K562 (cell line): Measurements from ENCODE around the gene NDRG3. TPM values are rescaled to one million over a fixed set of nuclear protein-coding genes. Genes with fewer than 3 reads are reported as not detected.

Source experiments
- BRD9 ChIP-seq: fragments of 450-650 bp; IDR thresholded peaks from 2 replicates; pipeline ENCODE4 v1.6.1; 2018; ENCODE audit warnings: low read depth; ENCODE audit not compliant: partially characterized antibody
- CC2D1A ChIP-seq: fragments of 450-650 bp; IDR thresholded peaks from 2 replicates; pipeline ENCODE4 v1.6.1; 2017; ENCODE audit warnings: mild to moderate bottlenecking
- FOXJ3 ChIP-seq: sonication (generic); formaldehyde crosslinking; IDR thresholded peaks from 2 replicates; pipeline ENCODE4 v1.4.0; 2020; ENCODE audit warnings: mild to moderate bottlenecking, missing genetic modification reagents
- POU5F1 ChIP-seq: fragments of 150-350 bp; IDR thresholded peaks from 2 replicates; pipeline ENCODE4 v1.6.1; 2014; ENCODE audit warnings: borderline replicate concordance, low read length, low read depth, mild to moderate bottlenecking; ENCODE audit not compliant: partially characterized antibody
- TGIF2 ChIP-seq: sonication (generic); formaldehyde crosslinking; IDR thresholded peaks from 2 replicates; pipeline ENCODE4 v1.8.1; 2022; ENCODE audit warnings: mild to moderate bottlenecking, missing genetic modification reagents, moderate library complexity
- ZNF586 ChIP-seq: fragments of 450-650 bp; formaldehyde crosslinking; conservative IDR thresholded peaks from 2 replicates; pipeline ENCODE4 v1.4.0; 2020; ENCODE audit warnings: mild to moderate bottlenecking, moderate library complexity
- polyA plus RNA-seq, 8 experiments: library from polyadenylated mRNA; depleted of rRNA in 4 of 8; stranded (reverse) in 5 of 8; unstranded in 3 of 8; fragments of >200 nt; fragmentation: Nextera tagmentation in 2 of 8; fragmentation: Illumina TruSeq in 1 of 8; extraction: Ambion mirVana in 2 of 8; extraction: Trizol in 1 of 8; gene quantifications; 2 replicates each; pipeline versions ENCODE4 v1.2.1 to v1.2.3, GENCODE V29; 2011 to 2014; ENCODE audit warnings: inconsistent platforms in 1 of 8, missing spikeins in 1 of 8
- total RNA-seq, 7 experiments: library from RNA; depleted of rRNA in 6 of 7; stranded (reverse); fragments of >200 nt in 6 of 7; fragmentation: Illumina TruSeq in 2 of 7; extraction: Trizol in 2 of 7; gene quantifications; 2 replicates each; pipeline versions ENCODE4 v1.2.1 to v1.2.3, GENCODE V29; 2011 to 2021; ENCODE audit warnings: low replicate concordance in 1 of 7
- TF ChIP-seq, protein P1 (sequence below): sonication (generic); formaldehyde crosslinking; IDR thresholded peaks from 2 replicates; pipeline ENCODE4 v1.8.0; 2022; ENCODE audit warnings: mild to moderate bottlenecking, missing genetic modification reagents
- TF ChIP-seq, protein P2 (sequence below): fragments of 450-650 bp; formaldehyde crosslinking; IDR thresholded peaks from 2 replicates; pipeline ENCODE4 v1.4.0; 2020; ENCODE audit warnings: mild to moderate bottlenecking
- TF ChIP-seq, protein P3 (sequence below): fragments of 250-450 bp; sonication (Bioruptor Pico); IDR thresholded peaks from 2 replicates; pipeline ENCODE4 v1.6.1; 2021; ENCODE audit warnings: mild to moderate bottlenecking

The NDRG3 gene
- total and polyA plus RNA-seq, 9 of the 15 experiments (the other 6 are each of a cell fraction or from before 2014, with no cell fraction given) = 14.6 to 39.4 (median 24.4) TPM

DNA sequence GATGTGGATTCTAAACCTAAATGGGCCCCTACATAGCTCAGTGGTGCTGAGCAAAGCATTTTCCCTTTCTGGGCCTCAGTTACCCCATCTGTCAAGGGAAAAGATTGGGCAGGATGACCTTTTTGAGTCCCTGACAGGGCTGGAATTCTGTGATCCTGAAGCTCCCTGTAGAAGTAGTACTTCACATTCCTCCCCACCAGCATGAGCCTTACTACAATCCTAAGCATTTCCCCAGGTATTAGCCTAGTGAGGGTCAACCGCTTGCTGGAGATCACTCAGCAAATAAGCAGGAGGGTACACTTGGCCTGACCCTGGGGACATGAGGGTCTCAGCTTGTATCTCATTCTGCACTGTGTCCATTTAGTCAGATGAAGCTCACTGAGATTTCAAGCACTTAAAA is 13.4 kb downstream of the NDRG3 start (continued):
- TF ChIP-seq, protein P1, sequence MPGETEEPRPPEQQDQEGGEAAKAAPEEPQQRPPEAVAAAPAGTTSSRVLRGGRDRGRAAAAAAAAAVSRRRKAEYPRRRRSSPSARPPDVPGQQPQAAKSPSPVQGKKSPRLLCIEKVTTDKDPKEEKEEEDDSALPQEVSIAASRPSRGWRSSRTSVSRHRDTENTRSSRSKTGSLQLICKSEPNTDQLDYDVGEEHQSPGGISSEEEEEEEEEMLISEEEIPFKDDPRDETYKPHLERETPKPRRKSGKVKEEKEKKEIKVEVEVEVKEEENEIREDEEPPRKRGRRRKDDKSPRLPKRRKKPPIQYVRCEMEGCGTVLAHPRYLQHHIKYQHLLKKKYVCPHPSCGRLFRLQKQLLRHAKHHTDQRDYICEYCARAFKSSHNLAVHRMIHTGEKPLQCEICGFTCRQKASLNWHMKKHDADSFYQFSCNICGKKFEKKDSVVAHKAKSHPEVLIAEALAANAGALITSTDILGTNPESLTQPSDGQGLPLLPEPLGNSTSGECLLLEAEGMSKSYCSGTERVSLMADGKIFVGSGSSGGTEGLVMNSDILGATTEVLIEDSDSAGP = no peak
- TF ChIP-seq, protein P2, sequence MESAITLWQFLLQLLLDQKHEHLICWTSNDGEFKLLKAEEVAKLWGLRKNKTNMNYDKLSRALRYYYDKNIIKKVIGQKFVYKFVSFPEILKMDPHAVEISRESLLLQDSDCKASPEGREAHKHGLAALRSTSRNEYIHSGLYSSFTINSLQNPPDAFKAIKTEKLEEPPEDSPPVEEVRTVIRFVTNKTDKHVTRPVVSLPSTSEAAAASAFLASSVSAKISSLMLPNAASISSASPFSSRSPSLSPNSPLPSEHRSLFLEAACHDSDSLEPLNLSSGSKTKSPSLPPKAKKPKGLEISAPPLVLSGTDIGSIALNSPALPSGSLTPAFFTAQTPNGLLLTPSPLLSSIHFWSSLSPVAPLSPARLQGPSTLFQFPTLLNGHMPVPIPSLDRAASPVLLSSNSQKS (CRISPR knock-in tag) = no peak
- TF ChIP-seq FOXJ3 (CRISPR knock-in tag) = no peak
- no peak for TF ChIP-seq BRD9
- TF ChIP-seq CC2D1A = no peak
- TF ChIP-seq, protein P3, sequence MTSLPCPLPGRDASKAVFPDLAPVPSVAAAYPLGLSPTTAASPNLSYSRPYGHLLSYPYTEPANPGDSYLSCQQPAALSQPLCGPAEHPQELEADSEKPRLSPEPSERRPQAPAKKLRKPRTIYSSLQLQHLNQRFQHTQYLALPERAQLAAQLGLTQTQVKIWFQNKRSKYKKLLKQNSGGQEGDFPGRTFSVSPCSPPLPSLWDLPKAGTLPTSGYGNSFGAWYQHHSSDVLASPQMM (CRISPR knock-in tag) = no peak
- no peak for TF ChIP-seq TGIF2 (CRISPR knock-in tag)
- TF ChIP-seq ZNF586 = no peak
- no peak for TF ChIP-seq POU5F1
- TF ChIP-seq, all 486 proteins: peak for 0
